Measurements from ENCODE around the gene RNLS. TPM values are rescaled to one million over a fixed set of nuclear protein-coding genes. Genes with fewer than 3 reads are reported as not detected.

RNLS gene
- total RNA-seq, 1 donor from 2014 or later = 3.7 TPM

GRCh38 chr10:88437411-88437810 is 145.7 kb downstream of the RNLS start:
- H3K36me3 ChIP-seq = no peaks in the 10 kb centered on the region
- no peak overlapping the region for H3K4me3 ChIP-seq
- ATAC-seq (no peak), DNase-seq (no peak)
- H3K27me3 ChIP-seq = no peaks in the 10 kb centered on the region
- H3K9me3 ChIP-seq = no peaks in the 10 kb centered on the region
- no peak for TF ChIP-seq CTCF (IDR thresholded peaks at IDR 0.05)
- no peak overlapping the region for H3K27ac ChIP-seq
- intact Hi-C loops (cut with DNase I) = no loop called here
- no peaks in the 10 kb centered on the region for H3K4me1 ChIP-seq

DNA sequence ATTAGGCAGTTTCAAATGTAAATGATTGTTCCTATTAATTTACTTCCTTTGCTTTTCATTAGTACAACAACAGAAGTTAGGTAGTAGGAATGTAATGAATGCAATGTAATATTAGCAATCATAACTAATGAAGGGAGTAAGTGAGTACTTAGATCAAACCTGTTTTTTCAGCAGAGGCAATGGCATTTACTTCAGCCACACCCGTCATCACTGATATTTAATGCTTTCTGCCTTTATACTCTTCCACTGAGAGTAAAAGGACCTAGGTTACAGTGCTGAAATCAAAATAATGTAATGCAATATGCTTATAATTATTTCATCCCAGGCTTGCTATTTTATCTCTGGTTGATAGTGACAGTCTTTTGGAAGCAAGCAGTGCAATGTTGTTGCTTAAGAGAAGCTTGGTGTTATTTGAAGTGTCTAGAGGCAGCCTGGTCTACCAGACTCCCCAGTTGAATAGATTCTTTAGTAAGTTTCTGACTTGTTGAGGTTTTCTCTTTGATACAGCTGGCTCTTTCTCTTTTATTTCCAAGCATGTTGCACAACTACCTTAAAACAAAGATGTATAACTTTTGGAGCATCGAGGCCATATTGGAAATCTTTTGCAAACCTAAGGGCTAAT is 149.4 kb downstream of the RNLS start:
- Histone ChIP-seq H3K27ac (no peak overlapping the region), H3K9me3 (no peaks in the 10 kb centered on the region), H3K4me3 (no peak overlapping the region), H3K27me3 (no peaks in the 10 kb centered on the region), H3K4me1 (no peaks in the 10 kb centered on the region), H3K36me3 (no peaks in the 10 kb centered on the region)
- no peak for DNase-seq
- TF ChIP-seq CTCF (IDR thresholded peaks at IDR 0.05) = no peak
- no peak for ATAC-seq
- intact Hi-C loops (cut with DNase I) = no loop called here

GRCh38 chr10:88431103-88431502 is 152.0 kb downstream of the RNLS start:
- Histone ChIP-seq H3K36me3 (no peaks in the 10 kb centered on the region), H3K27me3 (no peaks in the 10 kb centered on the region), H3K27ac (no peak overlapping the region), H3K4me3 (no peak overlapping the region), H3K4me1 (no peaks in the 10 kb centered on the region), H3K9me3 (no peaks in the 10 kb centered on the region)
- ATAC-seq = no peak
- no peak for DNase-seq
- intact Hi-C loops (cut with DNase I) = no loop called here
- TF ChIP-seq CTCF (IDR thresholded peaks at IDR 0.05) = no peak

GRCh38 chr10:88428976-88429375 is 154.1 kb downstream of the RNLS start:
- H3K27ac ChIP-seq = no peak overlapping the region
- H3K9me3 ChIP-seq = no peaks in the 10 kb centered on the region
- intact Hi-C loops (cut with DNase I) = no loop called here
- TF ChIP-seq CTCF (IDR thresholded peaks at IDR 0.05) = no peak
- no peaks in the 10 kb centered on the region for H3K27me3 ChIP-seq
- no peak overlapping the region for H3K4me3 ChIP-seq
- DNase-seq (no peak), ATAC-seq (no peak)
- no peaks in the 10 kb centered on the region for H3K4me1 ChIP-seq
- no peaks in the 10 kb centered on the region for H3K36me3 ChIP-seq

DNA sequence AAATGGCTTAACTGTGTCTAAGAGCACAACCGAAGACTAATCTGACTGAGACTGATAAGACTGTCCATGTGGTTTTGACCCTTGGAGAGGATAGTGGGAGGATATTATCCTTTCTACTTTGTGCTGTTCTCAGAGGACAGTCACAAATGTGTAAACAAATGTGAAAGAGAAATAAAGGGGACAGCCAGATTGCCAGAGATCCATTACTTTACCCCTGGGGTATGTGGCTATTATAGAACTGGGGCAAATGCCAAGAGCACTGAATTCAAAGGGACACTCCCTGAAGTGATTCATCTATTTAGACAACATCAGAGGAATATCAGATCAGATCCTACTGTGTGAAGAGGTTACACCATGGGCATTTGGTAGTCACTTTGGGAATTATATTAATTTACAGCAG is 154.7 kb downstream of the RNLS start:
- no peak for TF ChIP-seq CTCF (IDR thresholded peaks at IDR 0.05)
- H3K27me3 ChIP-seq = no peaks in the 10 kb centered on the region
- DNase-seq (no peak), ATAC-seq (no peak)
- H3K27ac ChIP-seq = no peak overlapping the region
- intact Hi-C loops (cut with DNase I) = no loop called here
- no peak overlapping the region for H3K4me3 ChIP-seq
- no peaks in the 10 kb centered on the region for H3K4me1 ChIP-seq
- H3K36me3 ChIP-seq = no peaks in the 10 kb centered on the region
- H3K9me3 ChIP-seq = no peaks in the 10 kb centered on the region

- Histone ChIP-seq H3K27ac (no peak overlapping the region), H3K9me3 (no peaks in the 10 kb centered on the region), H3K27me3 (no peaks in the 10 kb centered on the region), H3K36me3 (no peaks in the 10 kb centered on the region), H3K4me3 (no peak overlapping the region), H3K4me1 (no peaks in the 10 kb centered on the region)
- no peak for TF ChIP-seq CTCF (IDR thresholded peaks at IDR 0.05)
- intact Hi-C loops (cut with DNase I) = no loop called here
- DNase-seq (no peak), ATAC-seq (no peak)
Observed at GRCh38 chr10:88427024-88427423, 156.1 kb downstream of the RNLS start.
